Ovary (tissue), 9 donors: Measurements from ENCODE around the gene ME2. TPM values are rescaled to one million over a fixed set of nuclear protein-coding genes. Genes with fewer than 3 reads are reported as not detected.

Experiments
- DNase-seq, 5 donors: peaks; one replicate each; pipeline ENCODE4 v3.0.0-alpha.2; 2019 to 2020
- H3K27ac ChIP-seq, 2 donors: fragments of 200-600 bp; one replicate each; pipeline versions ENCODE4 v1.5.1 to v1.8.0; 2019 to 2022
- H3K27me3 ChIP-seq: fragments of 200-600 bp; one replicate; pipeline ENCODE4 v1.8.0; 2022
- H3K36me3 ChIP-seq: fragments of 200-600 bp; sonication (generic); one replicate; pipeline ENCODE4 v1.5.1; 2019
- H3K4me1 ChIP-seq: one replicate; pipeline ENCODE4 v1.8.1; 2013; ENCODE audit warnings: mild to moderate bottlenecking, moderate library complexity; ENCODE audit not compliant: insufficient read depth
- H3K4me3 ChIP-seq: fragments of 200-600 bp; sonication (generic); one replicate; pipeline ENCODE4 v1.5.1; 2017
- H3K9me3 ChIP-seq, 2 donors: fragments of 200-600 bp in 1 of 2; sonication (generic) in 1 of 2; one replicate each; pipeline versions ENCODE4 v1.5.1 to v1.8.1; 2013 to 2019; ENCODE audit warnings: mild to moderate bottlenecking in 1 of 2, moderate library complexity in 1 of 2
- CTCF ChIP-seq, 3 donors: fragments of 450-650 bp in 2 of 3; fragments of 200-600 bp in 1 of 3; IDR thresholded peaks; one replicate each; pipeline versions ENCODE4 v1.5.1 to v1.8.0; 2016 to 2022; ENCODE audit warnings: antibody characterized with exemption in 3 of 3, mild to moderate bottlenecking in 1 of 3
- EP300 ChIP-seq: sonication (generic); formaldehyde crosslinking; IDR thresholded peaks from one replicate; pipeline ENCODE4 v1.6.1; 2017; ENCODE audit warnings: antibody characterized with exemption
- POLR2A ChIP-seq: fragments of 450-650 bp; IDR thresholded peaks from one replicate; pipeline ENCODE4 v1.6.1; 2017; ENCODE audit warnings: antibody characterized with exemption, mild to moderate bottlenecking, moderate library complexity
- WGBS, 3 donors: extraction: QIAGEN DNeasy Blood & Tissue Kit in 1 of 3; methylation state at CpG; one replicate each; pipeline versions ENCODE4 v1.1.5 to v1.1.7; 2013 to 2017; 5-methylcytosine and 5-hydroxymethylcytosine counted together
- intact Hi-C, 4 donors: fragments of 100-400 bp; cut with DNase I; formaldehyde crosslinking; loops; one replicate each; pipeline versions ENCODE4 v1.11.0 to v1.15.1; 2022 to 2023
- polyA plus RNA-seq, 2 donors: library from polyadenylated mRNA; stranded (reverse); fragments of 200-250 nt in 1 of 2; fragments of 350-450 nt in 1 of 2; fragmentation: Illumina TruSeq in 1 of 2; extraction: RNeasy Lipid Tissue Mini Kit (QIAGEN cat#74804) in 1 of 2; gene quantifications; one replicate each; pipeline ENCODE4 v1.2.3, GENCODE V29; 2013 to 2014
- total RNA-seq, 7 donors: library from RNA; depleted of rRNA in 2 of 7; stranded (reverse); fragments of >200 nt in 2 of 7; fragmentation: NEBNext Ultra II Directional in 3 of 7; extraction: Animal tissue kit (Norgen Biotek cat#: 25700) in 3 of 7; gene quantifications; one replicate each; pipeline versions ENCODE4 v1.1.0 to v1.2.4, GENCODE V29; 2016 to 2023
- donor health status: DM: no; HTN: no; CAD: no; lungs with moderate emphysema.
- donor health status: DM: no; HTN: no; CAD: no.
- donor health status: Bipolar disorder and iron deficiency.
- donor health status: DM: yes; HTN: yes; CAD: no.
- donor health status: DM: no; HTN: no; CAD: no.
- donor health status: DM: yes; HTN: yes; CAD: no.

ME2 gene
- total and polyA plus RNA-seq, 9 donors: 15.6 to 66.2 (median 31.8) TPM

GRCh38 chr18:50898919-50899318 is 20.0 kb downstream of the ME2 start:
- Histone ChIP-seq H3K4me1 (no peaks in the 10 kb centered on the region), H3K4me3 (no peak overlapping the region), H3K9me3 (no peaks in the 10 kb centered on the region), H3K27me3 (no peaks in the 10 kb centered on the region), H3K36me3 (no peaks in the 10 kb centered on the region), H3K27ac (no peak overlapping the region)
- intact Hi-C loops: no loop called here
- no peak for TF ChIP-seq CTCF (IDR thresholded peaks at IDR 0.05)
- TF ChIP-seq POLR2A: no peak
- TF ChIP-seq EP300: no peak
- no peak for DNase-seq
- whole genome bisulfite sequencing, 3 donors: 97 to 99% (median 98%) methylated on average over 2 of the region's 2 CpGs

GRCh38 chr18:50902797-50903196 is 23.9 kb downstream of the ME2 start:
- Histone ChIP-seq H3K4me3 (no peak overlapping the region), H3K36me3 (no peaks in the 10 kb centered on the region), H3K4me1 (no peaks in the 10 kb centered on the region), H3K9me3 (no peaks in the 10 kb centered on the region), H3K27me3 (no peaks in the 10 kb centered on the region), H3K27ac (no peak overlapping the region)
- WGBS, 3 donors: 33 to 54% (median 47%) methylated on average over 1 of the region's 1 CpG
- no peak for TF ChIP-seq POLR2A
- TF ChIP-seq CTCF (IDR thresholded peaks at IDR 0.05): no peak
- TF ChIP-seq EP300: no peak
- intact Hi-C loops: no loop called here
- DNase-seq: no peak

- Histone ChIP-seq H3K4me1 (no peaks in the 10 kb centered on the region), H3K9me3 (no peaks in the 10 kb centered on the region), H3K36me3 (no peaks in the 10 kb centered on the region), H3K4me3 (no peak overlapping the region), H3K27me3 (no peaks in the 10 kb centered on the region), H3K27ac (no peak overlapping the region)
- DNase-seq: no peak
- intact Hi-C loops: no loop called here
- no peak for TF ChIP-seq CTCF (IDR thresholded peaks at IDR 0.05)
- no peak for TF ChIP-seq EP300
- no peak for TF ChIP-seq POLR2A
- 97 to 99% (median 98%) methylated on average over 2 of the region's 2 CpGs for WGBS, 3 donors
Observed at GRCh38 chr18:50906843-50907242, 27.9 kb downstream of the ME2 start.

GRCh38 chr18:50909261-50909660 is 30.3 kb downstream of the ME2 start:
- Histone ChIP-seq H3K4me3 (no peak overlapping the region), H3K27me3 (no peaks in the 10 kb centered on the region), H3K36me3 (no peaks in the 10 kb centered on the region), H3K4me1 (no peaks in the 10 kb centered on the region), H3K9me3 (no peaks in the 10 kb centered on the region), H3K27ac (no peak overlapping the region)
- 95 to 100% (median 97%) methylated on average over 1 of the region's 1 CpG for WGBS, 3 donors
- TF ChIP-seq POLR2A (no peak), EP300 (no peak), CTCF (IDR thresholded peaks at IDR 0.05) (no peak)
- intact Hi-C loops: no loop called here
- no peak for DNase-seq

- WGBS, 3 donors: 90 to 98% (median 97%) methylated on average over 1 of the region's 1 CpG
- no peaks in the 10 kb centered on the region for H3K36me3 ChIP-seq
- H3K4me1 ChIP-seq: no peaks in the 10 kb centered on the region
- intact Hi-C loops: no loop called here
- no peak for DNase-seq
- TF ChIP-seq CTCF (IDR thresholded peaks at IDR 0.05): no peak
- TF ChIP-seq EP300: no peak
- no peak for TF ChIP-seq POLR2A
- H3K4me3 ChIP-seq: no peak overlapping the region
- no peaks in the 10 kb centered on the region for H3K27me3 ChIP-seq
- H3K27ac ChIP-seq: no peak overlapping the region
- no peaks in the 10 kb centered on the region for H3K9me3 ChIP-seq
Observed at GRCh38 chr18:50911006-50911405, 32.1 kb downstream of the ME2 start.
